ENCODE measurements around the gene PAIP1. TPM values are rescaled to one million over a fixed set of nuclear protein-coding genes. Genes with fewer than 3 reads are reported as not detected.

The PAIP1 gene
- total RNA-seq, 3 donors from 2014 or later (not counting 1 experiment from before 2014, with no cell fraction given): 22.4 to 35.1 (median 29.2) TPM

DNA sequence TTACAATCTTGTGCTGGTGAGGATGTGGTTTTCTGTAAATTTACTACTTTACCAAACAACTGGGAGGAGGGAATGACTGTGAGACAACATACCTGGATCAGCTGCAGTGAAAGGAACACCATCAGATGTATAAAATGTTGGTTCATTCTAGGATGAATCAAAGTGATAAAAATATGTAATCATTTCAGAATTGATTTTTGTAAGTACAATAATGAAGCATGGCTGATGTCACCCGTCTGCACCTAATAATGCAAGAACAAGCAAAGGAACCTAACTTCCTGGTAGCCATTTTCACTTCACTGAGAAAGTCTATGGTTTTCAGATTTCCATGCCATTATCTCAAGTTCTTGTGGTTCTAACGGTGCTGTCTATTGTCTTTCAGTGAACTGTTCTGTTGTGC, 23.2 kb downstream of the PAIP1 start:
- DNase-seq: no peak
- Histone ChIP-seq H3K27ac (ENCODE audit: low read length) (no peak overlapping the region), H3K4me3 (ENCODE audit: low read length) (no peak overlapping the region), H3K27me3 (ENCODE audit: control insufficient read depth, insufficient read depth, low read length) (no peaks in the 10 kb centered on the region), H3K4me1 (ENCODE audit: control insufficient read depth, insufficient read depth, low read length) (no peaks in the 10 kb centered on the region), H3K9me3 (ENCODE audit: control insufficient read depth, insufficient read depth, low read length) (no peaks in the 10 kb centered on the region), H3K36me3 (ENCODE audit: control insufficient read depth, insufficient read depth, low read length) (peaks cover 81% of the 10 kb centered on the region)
- Mint-ChIP-seq H3K27me3 (ENCODE audit: low read depth in 2 of 2) (no peaks in the 10 kb centered on the region), H3K9me3 (no peaks in the 10 kb centered on the region), H3K4me3 (no peak overlapping the region), H3K36me3 (peaks cover 12% of the 10 kb centered on the region), H3K27ac (peak overlapping the region in 1 of 2 donors; percentile 51), H3K4me1 (peaks cover 2 to 6% of the 10 kb centered on the region in 2 donors)
- 81% methylated on average over 2 of the region's 2 CpGs for WGBS (ENCODE audit: insufficient coverage)
- intact Hi-C loops (cut with micrococcal nuclease): no loop called here
- TF ChIP-seq, protein P1, sequence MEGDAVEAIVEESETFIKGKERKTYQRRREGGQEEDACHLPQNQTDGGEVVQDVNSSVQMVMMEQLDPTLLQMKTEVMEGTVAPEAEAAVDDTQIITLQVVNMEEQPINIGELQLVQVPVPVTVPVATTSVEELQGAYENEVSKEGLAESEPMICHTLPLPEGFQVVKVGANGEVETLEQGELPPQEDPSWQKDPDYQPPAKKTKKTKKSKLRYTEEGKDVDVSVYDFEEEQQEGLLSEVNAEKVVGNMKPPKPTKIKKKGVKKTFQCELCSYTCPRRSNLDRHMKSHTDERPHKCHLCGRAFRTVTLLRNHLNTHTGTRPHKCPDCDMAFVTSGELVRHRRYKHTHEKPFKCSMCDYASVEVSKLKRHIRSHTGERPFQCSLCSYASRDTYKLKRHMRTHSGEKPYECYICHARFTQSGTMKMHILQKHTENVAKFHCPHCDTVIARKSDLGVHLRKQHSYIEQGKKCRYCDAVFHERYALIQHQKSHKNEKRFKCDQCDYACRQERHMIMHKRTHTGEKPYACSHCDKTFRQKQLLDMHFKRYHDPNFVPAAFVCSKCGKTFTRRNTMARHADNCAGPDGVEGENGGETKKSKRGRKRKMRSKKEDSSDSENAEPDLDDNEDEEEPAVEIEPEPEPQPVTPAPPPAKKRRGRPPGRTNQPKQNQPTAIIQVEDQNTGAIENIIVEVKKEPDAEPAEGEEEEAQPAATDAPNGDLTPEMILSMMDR (IDR thresholded peaks at IDR 0.05): no peak
- no peak for ATAC-seq

DNA sequence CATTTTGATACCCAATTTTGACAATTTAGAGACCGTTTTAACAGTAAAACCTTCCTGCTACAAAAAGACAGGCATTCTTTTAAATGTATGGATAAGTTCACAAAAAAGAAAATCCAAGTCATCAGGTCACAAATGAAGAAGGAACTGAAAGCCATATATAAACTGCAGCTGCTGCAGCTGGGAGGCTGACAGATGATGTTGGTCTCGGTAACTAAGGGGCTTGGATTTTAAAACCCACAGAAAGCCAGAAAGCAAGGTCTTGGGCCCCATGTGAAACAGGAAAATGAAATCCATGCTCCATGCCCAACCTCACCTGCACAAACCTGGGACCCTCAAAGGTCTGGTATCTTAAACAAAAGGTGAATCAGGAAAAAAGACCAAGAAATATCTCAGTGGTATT, 26.2 kb downstream of the PAIP1 start:
- Histone ChIP-seq H3K4me3 (ENCODE audit: low read length) (no peak overlapping the region), H3K36me3 (ENCODE audit: control insufficient read depth, insufficient read depth, low read length) (peaks cover 73% of the 10 kb centered on the region), H3K4me1 (ENCODE audit: control insufficient read depth, insufficient read depth, low read length) (no peaks in the 10 kb centered on the region), H3K9me3 (ENCODE audit: control insufficient read depth, insufficient read depth, low read length) (no peaks in the 10 kb centered on the region), H3K27ac (ENCODE audit: low read length) (no peak overlapping the region), H3K27me3 (ENCODE audit: control insufficient read depth, insufficient read depth, low read length) (no peaks in the 10 kb centered on the region)
- no peaks in the 10 kb centered on the region for H3K9me3 Mint-ChIP-seq
- intact Hi-C loops (cut with micrococcal nuclease): no loop called here
- TF ChIP-seq, protein P1 (IDR thresholded peaks at IDR 0.05): no peak
- no peak overlapping the region for H3K27ac Mint-ChIP-seq
- 71% methylated on average over 1 of the region's 2 CpGs for WGBS (ENCODE audit: insufficient coverage)
- H3K27me3 Mint-ChIP-seq (ENCODE audit: low read depth in 2 of 2): no peaks in the 10 kb centered on the region
- H3K36me3 Mint-ChIP-seq: peaks cover 13% of the 10 kb centered on the region
- peaks cover 0 to 6% of the 10 kb centered on the region in 2 donors for H3K4me1 Mint-ChIP-seq
- DNase-seq (no peak), ATAC-seq (no peak)
- H3K4me3 Mint-ChIP-seq: no peak overlapping the region

DNA sequence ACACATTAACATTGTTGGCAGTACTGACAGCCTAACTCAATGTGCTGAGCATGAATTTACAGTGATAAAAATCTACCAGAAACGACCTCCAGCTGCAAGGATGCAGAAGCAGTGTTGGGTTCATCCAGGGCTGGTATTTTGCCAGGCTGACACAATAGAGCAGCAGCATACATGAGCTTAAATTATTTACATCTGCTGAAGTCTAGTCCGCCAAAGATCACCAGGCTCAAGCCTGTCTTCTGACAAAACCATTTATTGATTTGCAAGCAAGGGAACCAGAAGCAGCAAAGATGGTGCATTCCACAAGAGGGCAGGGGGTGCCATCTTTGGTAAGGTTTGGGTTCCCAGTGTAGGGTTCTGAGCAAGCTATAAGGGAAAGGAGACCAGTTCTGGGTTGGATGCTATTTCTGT, 33.2 kb downstream of the PAIP1 start:
- DNase-seq (no peak), ATAC-seq (no peak)
- H3K4me1 Mint-ChIP-seq: no peaks in the 10 kb centered on the region
- no peaks in the 10 kb centered on the region for H3K27me3 ChIP-seq (ENCODE audit: control insufficient read depth, insufficient read depth, low read length)
- no peak overlapping the region for H3K4me3 Mint-ChIP-seq
- no peaks in the 10 kb centered on the region for H3K9me3 Mint-ChIP-seq
- no peaks in the 10 kb centered on the region for H3K4me1 ChIP-seq (ENCODE audit: control insufficient read depth, insufficient read depth, low read length)
- H3K36me3 Mint-ChIP-seq: peaks cover 7% of the 10 kb centered on the region
- H3K27ac ChIP-seq (ENCODE audit: low read length): no peak overlapping the region
- H3K27ac Mint-ChIP-seq: no peak overlapping the region
- no peak overlapping the region for H3K4me3 ChIP-seq (ENCODE audit: low read length)
- WGBS (ENCODE audit: insufficient coverage): 94% methylated on average over 2 of the region's 2 CpGs
- peaks cover 0 to 5% of the 10 kb centered on the region in 2 donors for H3K27me3 Mint-ChIP-seq (ENCODE audit: low read depth in 2 of 2)
- peaks cover 21% of the 10 kb centered on the region for H3K36me3 ChIP-seq (ENCODE audit: control insufficient read depth, insufficient read depth, low read length)
- no peaks in the 10 kb centered on the region for H3K9me3 ChIP-seq (ENCODE audit: control insufficient read depth, insufficient read depth, low read length)
- TF ChIP-seq, protein P1 (IDR thresholded peaks at IDR 0.05): no peak
- intact Hi-C loops (cut with micrococcal nuclease): no loop called here

DNA sequence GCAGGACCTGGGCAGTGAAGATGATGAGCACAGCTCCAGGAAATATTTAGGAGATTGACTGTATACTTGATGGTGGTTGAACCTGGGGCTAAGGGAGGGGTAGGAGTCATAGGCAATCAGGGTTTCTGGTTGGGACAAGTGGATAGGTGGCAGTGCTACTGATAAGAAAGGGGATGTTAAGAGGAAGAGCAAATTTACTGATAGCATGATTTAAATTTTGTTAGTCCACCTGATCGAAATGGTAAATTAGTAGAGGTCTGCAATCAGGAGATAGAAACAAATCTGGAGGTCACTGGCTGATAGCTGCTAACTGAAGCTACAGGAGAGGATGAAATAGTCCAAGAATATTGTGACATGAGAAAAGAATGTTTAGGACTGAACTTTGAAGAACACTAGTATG, 36.3 kb downstream of the PAIP1 start:
- Histone ChIP-seq H3K4me3 (ENCODE audit: low read length) (no peak overlapping the region), H3K4me1 (ENCODE audit: control insufficient read depth, insufficient read depth, low read length) (no peaks in the 10 kb centered on the region), H3K27me3 (ENCODE audit: control insufficient read depth, insufficient read depth, low read length) (no peaks in the 10 kb centered on the region), H3K36me3 (ENCODE audit: control insufficient read depth, insufficient read depth, low read length) (peaks cover 6% of the 10 kb centered on the region), H3K27ac (ENCODE audit: low read length) (no peak overlapping the region), H3K9me3 (ENCODE audit: control insufficient read depth, insufficient read depth, low read length) (no peaks in the 10 kb centered on the region)
- no peaks in the 10 kb centered on the region for H3K9me3 Mint-ChIP-seq
- no peak overlapping the region for H3K4me3 Mint-ChIP-seq
- ATAC-seq (no peak), DNase-seq (no peak)
- no peak overlapping the region for H3K27ac Mint-ChIP-seq
- 95% methylated on average over 1 of the region's 1 CpG for WGBS (ENCODE audit: insufficient coverage)
- intact Hi-C loops (cut with micrococcal nuclease): no loop called here
- peaks cover 2 to 7% of the 10 kb centered on the region in 2 donors for H3K4me1 Mint-ChIP-seq
- H3K36me3 Mint-ChIP-seq: no peaks in the 10 kb centered on the region
- H3K27me3 Mint-ChIP-seq (ENCODE audit: low read depth in 2 of 2): peaks cover 0 to 5% of the 10 kb centered on the region in 2 donors
- TF ChIP-seq, protein P1 (IDR thresholded peaks at IDR 0.05): no peak

All from natural killer cell (primary cell).